BJ (cell line): ENCODE data around the gene TIMELESS. TPM values are rescaled to one million over a fixed set of nuclear protein-coding genes. Genes with fewer than 3 reads are reported as not detected.

Experiments
- CTCF ChIA-PET: fragments of 350-600 bp; formaldehyde crosslinking; extraction: SDS; loops from one replicate; lab custom pipeline; 2021; ENCODE audit warnings: antibody characterized with exemption, inconsistent platforms; lab: Yijun Ruan, JAX
- POLR2A ChIA-PET: fragments of 300-600 bp; sonication (Branson Sonifier 250); formaldehyde crosslinking; extraction: SDS; loops from one replicate; lab custom pipeline; 2021; ENCODE audit warnings: antibody characterized with exemption; lab: Charles Lee
- DNase-seq: peaks from one replicate; pipeline ENCODE4 v3.0.0-alpha.2; 2011; ENCODE audit warnings: low read depth
- H3K27me3 ChIP-seq: 2 replicates; pipeline ENCODE4 v1.6.0; 2011; ENCODE audit warnings: low read length; ENCODE audit not compliant: control insufficient read depth, insufficient read depth
- H3K36me3 ChIP-seq: 2 replicates; pipeline ENCODE4 v1.5.1; 2011; ENCODE audit warnings: low read length; ENCODE audit not compliant: control insufficient read depth, insufficient read depth
- H3K4me3 ChIP-seq: 2 replicates; pipeline ENCODE4 v1.5.1; 2011; ENCODE audit warnings: low read depth, mild to moderate bottlenecking, control low read depth, low read length
- CTCF ChIP-seq: IDR thresholded peaks from 2 replicates; pipeline ENCODE4 v1.5.1; 2011; ENCODE audit warnings: low read depth, mild to moderate bottlenecking, control low read depth, inconsistent platforms, low read length, moderate library complexity; ENCODE audit not compliant: insufficient read depth
- polyA plus RNA-seq: library from polyadenylated mRNA; depleted of rRNA; stranded (reverse); fragments of >200 nt; gene quantifications from 2 replicates; pipeline ENCODE4 v1.2.3, GENCODE V29; 2011; rRNA removed

The TIMELESS gene
- polyA plus RNA-seq, 1 experiment: 2.3 TPM

- POLR2A ChIA-PET: no interaction called here
- H3K27me3 ChIP-seq: peaks cover 1% of the 10 kb centered on the region; the same call in 1 of the 2 replicates
- DNase-seq: no peak
- no peaks in the 10 kb centered on the region for H3K36me3 ChIP-seq
- TF ChIP-seq CTCF: no peak
- CTCF ChIA-PET: no interaction called here
- H3K4me3 ChIP-seq: no peak overlapping the region
Measured at GRCh38 chr12:56374726-56375597, 74.3 kb downstream of the TIMELESS start.

GRCh38 chr12:56373515-56373914, 75.7 kb downstream of the TIMELESS start:
- POLR2A ChIA-PET: no interaction called here
- Histone ChIP-seq H3K4me3 (no peak overlapping the region), H3K36me3 (no peaks in the 10 kb centered on the region), H3K27me3 (peaks cover 1% of the 10 kb centered on the region; the same call in 1 of the 2 replicates)
- CTCF ChIA-PET: no interaction called here
- no peak for DNase-seq
- no peak for TF ChIP-seq CTCF

GRCh38 chr12:56366948-56367347, 82.3 kb downstream of the TIMELESS start:
- DNase-seq: no peak
- H3K4me3 ChIP-seq: no peak overlapping the region
- no peaks in the 10 kb centered on the region for H3K27me3 ChIP-seq
- POLR2A ChIA-PET: no interaction called here
- H3K36me3 ChIP-seq: no peaks in the 10 kb centered on the region
- CTCF ChIA-PET: no interaction called here
- no peak for TF ChIP-seq CTCF

Other genes starting within 250 kb of the TIMELESS start
- 212 and 338 TPM in 2 replicates for gene RNF41, start 227.5 kb downstream of the TIMELESS start, polyA plus RNA-seq
- 47.5 and 52.0 TPM in 2 replicates for gene NABP2, start 225.1 kb downstream of the TIMELESS start, polyA plus RNA-seq
- not detected in 2 replicates for gene SLC39A5, start 219.4 kb downstream of the TIMELESS start, polyA plus RNA-seq
- 21.0 and 26.8 TPM in 2 replicates for gene ANKRD52, start 191.0 kb downstream of the TIMELESS start, polyA plus RNA-seq
- 13.7 and 14.1 TPM in 2 replicates for gene COQ10A, start 182.5 kb downstream of the TIMELESS start, polyA plus RNA-seq
- gene CS, start 149.1 kb downstream of the TIMELESS start, polyA plus RNA-seq: 117 and 150 TPM in 2 replicates
- 179 and 239 TPM in 2 replicates for gene CNPY2, start 133.4 kb downstream of the TIMELESS start, polyA plus RNA-seq
- 27.2 and 32.3 TPM in 2 replicates for gene PAN2, start 115.4 kb downstream of the TIMELESS start, polyA plus RNA-seq
- gene IL23A, start 110.5 kb downstream of the TIMELESS start, polyA plus RNA-seq: 0.12 TPM in 1 of 2 replicates, not detected in the other
- gene STAT2, start 89.3 kb downstream of the TIMELESS start, polyA plus RNA-seq: 154 TPM in 2 replicates
- gene APOF, start 86.6 kb downstream of the TIMELESS start, polyA plus RNA-seq: not detected in 2 replicates
- gene MIP, start 5.2 kb upstream of the TIMELESS start, polyA plus RNA-seq: 0.10 and 0.12 TPM in 2 replicates
- gene SPRYD4, start 19.2 kb upstream of the TIMELESS start, polyA plus RNA-seq: 2.4 and 2.6 TPM in 2 replicates
- gene GLS2, start 38.7 kb upstream of the TIMELESS start, polyA plus RNA-seq: 0.13 and 0.18 TPM in 2 replicates
- gene RBMS2, start 72.4 kb upstream of the TIMELESS start, polyA plus RNA-seq: 67.9 and 68.4 TPM in 2 replicates
- 45.3 and 65.1 TPM in 2 replicates for gene BAZ2A, start 180.9 kb upstream of the TIMELESS start, polyA plus RNA-seq
- 852 and 1,032 TPM in 2 replicates for gene ATP5F1B, start 196.6 kb upstream of the TIMELESS start, polyA plus RNA-seq
- 24.7 and 49.1 TPM in 2 replicates for gene PTGES3, start 238.9 kb upstream of the TIMELESS start, polyA plus RNA-seq